NB4 (cell line): ENCODE results near the gene RNF220.

Experiments
- DNase-seq: peaks from one replicate; pipeline ENCODE4 v3.0.0; 2010; ENCODE audit warnings: low read depth
- H3K4me3 ChIP-seq: one replicate; pipeline ENCODE4 v1.5.1; 2011; ENCODE audit warnings: mild to moderate bottlenecking, low read depth, low read length, moderate library complexity
- MYC ChIP-seq: IDR thresholded peaks from 2 replicates; pipeline ENCODE4 v1.6.1; 2011; ENCODE audit warnings: low read depth, low read length
- POLR2A ChIP-seq: IDR thresholded peaks from 2 replicates; pipeline ENCODE4 v1.6.1; 2011; ENCODE audit warnings: mild to moderate bottlenecking; ENCODE audit not compliant: insufficient read length; ENCODE audit errors: extremely low read depth
- TF ChIP-seq, protein P1 (sequence below): IDR thresholded peaks from 2 replicates; pipeline ENCODE4 v1.6.1; 2011; ENCODE audit warnings: low read depth, low read length
- TF ChIP-seq, protein P2 (sequence below): IDR thresholded peaks from one replicate; pipeline ENCODE4 v1.5.1; 2012; ENCODE audit warnings: low read depth, low read length

The RNF220 gene

DNA sequence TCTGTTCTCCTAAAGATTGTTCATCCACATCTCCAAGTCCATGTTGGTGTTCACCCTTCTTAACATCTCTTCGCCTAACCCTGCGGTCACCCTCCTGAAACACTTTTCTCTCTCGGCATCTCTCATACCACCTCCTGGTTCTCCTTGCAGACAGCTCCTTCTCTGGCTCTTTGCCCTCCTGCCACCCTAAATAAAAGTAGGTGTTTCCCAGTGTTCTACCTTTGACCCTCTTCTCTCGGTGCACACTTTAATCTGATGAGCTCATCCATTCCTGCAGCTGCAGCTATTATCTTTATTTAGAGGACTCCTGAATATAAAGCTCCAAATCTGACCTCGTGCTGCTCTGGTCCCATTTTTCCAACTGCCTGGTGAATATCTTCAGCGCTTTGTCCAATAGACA is 142.3 kb downstream of the RNF220 start:
- TF ChIP-seq POLR2A, result no peak
- no peak overlapping the region for H3K4me3 ChIP-seq
- DNase-seq, result no peak

- DNase-seq, result no peak
- TF ChIP-seq, protein P1, sequence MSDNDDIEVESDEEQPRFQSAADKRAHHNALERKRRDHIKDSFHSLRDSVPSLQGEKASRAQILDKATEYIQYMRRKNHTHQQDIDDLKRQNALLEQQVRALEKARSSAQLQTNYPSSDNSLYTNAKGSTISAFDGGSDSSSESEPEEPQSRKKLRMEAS, result no peak
- no peak for TF ChIP-seq MYC
- TF ChIP-seq, protein P2, sequence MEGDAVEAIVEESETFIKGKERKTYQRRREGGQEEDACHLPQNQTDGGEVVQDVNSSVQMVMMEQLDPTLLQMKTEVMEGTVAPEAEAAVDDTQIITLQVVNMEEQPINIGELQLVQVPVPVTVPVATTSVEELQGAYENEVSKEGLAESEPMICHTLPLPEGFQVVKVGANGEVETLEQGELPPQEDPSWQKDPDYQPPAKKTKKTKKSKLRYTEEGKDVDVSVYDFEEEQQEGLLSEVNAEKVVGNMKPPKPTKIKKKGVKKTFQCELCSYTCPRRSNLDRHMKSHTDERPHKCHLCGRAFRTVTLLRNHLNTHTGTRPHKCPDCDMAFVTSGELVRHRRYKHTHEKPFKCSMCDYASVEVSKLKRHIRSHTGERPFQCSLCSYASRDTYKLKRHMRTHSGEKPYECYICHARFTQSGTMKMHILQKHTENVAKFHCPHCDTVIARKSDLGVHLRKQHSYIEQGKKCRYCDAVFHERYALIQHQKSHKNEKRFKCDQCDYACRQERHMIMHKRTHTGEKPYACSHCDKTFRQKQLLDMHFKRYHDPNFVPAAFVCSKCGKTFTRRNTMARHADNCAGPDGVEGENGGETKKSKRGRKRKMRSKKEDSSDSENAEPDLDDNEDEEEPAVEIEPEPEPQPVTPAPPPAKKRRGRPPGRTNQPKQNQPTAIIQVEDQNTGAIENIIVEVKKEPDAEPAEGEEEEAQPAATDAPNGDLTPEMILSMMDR, result no peak
- TF ChIP-seq POLR2A, result no peak
- no peak overlapping the region for H3K4me3 ChIP-seq
Measured at GRCh38 chr1:44547837-44548236, 142.8 kb downstream of the RNF220 start.

GRCh38 chr1:44549510-44549909 is 144.5 kb downstream of the RNF220 start:
- DNase-seq, result no peak
- TF ChIP-seq, protein P2, result no peak
- TF ChIP-seq POLR2A (no peak), MYC (no peak)
- TF ChIP-seq, protein P1, result no peak
- H3K4me3 ChIP-seq, result no peak overlapping the region

DNA sequence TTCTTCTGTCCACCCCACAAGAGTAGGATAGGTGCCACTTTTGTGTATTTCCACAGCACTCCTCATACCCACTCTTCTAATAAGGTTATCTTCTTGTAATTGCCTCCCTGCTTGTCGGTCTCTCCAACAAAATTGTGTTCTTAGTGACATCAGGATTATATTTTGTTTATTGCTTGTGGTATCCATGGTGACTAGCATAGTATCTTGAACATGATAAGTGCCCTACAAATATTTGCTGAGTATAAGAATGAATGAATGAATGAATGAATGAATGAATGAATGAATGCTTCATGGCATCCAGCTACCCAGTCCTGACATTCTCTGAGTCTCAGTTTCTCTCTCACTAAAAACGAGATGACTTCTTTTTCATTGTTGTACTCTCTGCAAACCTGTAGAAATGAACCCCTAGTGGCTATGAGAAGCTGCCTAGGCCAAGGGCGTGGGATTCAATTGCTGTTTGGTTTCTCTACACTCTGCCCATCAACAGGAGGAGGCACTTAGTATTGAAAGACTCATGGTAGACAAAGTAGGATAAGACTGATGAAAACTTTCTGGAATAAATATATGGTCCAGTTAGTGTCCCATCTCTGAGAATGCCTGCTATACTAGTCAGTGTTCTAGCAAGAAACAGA is 148.2 kb downstream of the RNF220 start:
- TF ChIP-seq MYC (no peak), POLR2A (no peak)
- TF ChIP-seq, protein P2, result no peak
- TF ChIP-seq, protein P1, result no peak
- H3K4me3 ChIP-seq, result no peak overlapping the region
- no peak for DNase-seq

GRCh38 chr1:44553771-44554170 is 148.7 kb downstream of the RNF220 start:
- no peak overlapping the region for H3K4me3 ChIP-seq
- DNase-seq, result no peak

DNA sequence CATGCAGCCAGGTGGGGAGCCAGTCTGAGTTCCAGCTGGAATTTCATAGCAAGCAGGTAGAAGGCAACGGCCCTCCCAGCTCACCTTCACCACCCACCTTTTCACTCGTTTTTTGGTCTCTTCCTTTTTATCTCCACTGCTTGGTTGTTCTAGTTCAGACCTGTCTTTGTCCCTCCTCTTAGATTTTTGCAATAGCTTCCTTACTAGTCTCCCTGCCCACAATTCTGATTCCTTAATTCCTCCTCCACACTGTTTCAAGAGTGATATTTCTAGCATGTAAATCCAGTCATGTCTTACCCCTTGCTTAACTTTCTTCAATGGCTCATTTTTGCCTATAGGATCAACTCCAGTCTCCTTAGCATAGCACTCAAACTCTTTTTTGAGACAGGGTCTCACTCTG is 149.7 kb downstream of the RNF220 start:
- no peak for DNase-seq
- H3K4me3 ChIP-seq, result no peak overlapping the region
- TF ChIP-seq MYC (no peak), POLR2A (no peak)
- TF ChIP-seq, protein P1, result no peak
- TF ChIP-seq, protein P2, result no peak

More at GRCh38 chr1:44553771-44554170, 148.7 kb downstream of the RNF220 start:
- TF ChIP-seq, protein P2, result no peak
- TF ChIP-seq POLR2A, result no peak
- TF ChIP-seq, protein P1, result no peak
- TF ChIP-seq MYC, result no peak
